Stimulated activated CD4-positive, alpha-beta T cell treated with anti-CD3 and anti-CD28 coated beads, Interleukin-2, amount 100 ng/mL, for 48 hours (primary cell): Measurements from ENCODE around the gene SOST.

Experiments
- DNase-seq, 2 donors: peaks; one replicate each; pipeline ENCODE4 v3.0.0-alpha.2; 2020

Gene SOST

GRCh38 chr17:43740541-43740940 is 18.1 kb downstream of the SOST start:
- DNase-seq = no peak

DNA sequence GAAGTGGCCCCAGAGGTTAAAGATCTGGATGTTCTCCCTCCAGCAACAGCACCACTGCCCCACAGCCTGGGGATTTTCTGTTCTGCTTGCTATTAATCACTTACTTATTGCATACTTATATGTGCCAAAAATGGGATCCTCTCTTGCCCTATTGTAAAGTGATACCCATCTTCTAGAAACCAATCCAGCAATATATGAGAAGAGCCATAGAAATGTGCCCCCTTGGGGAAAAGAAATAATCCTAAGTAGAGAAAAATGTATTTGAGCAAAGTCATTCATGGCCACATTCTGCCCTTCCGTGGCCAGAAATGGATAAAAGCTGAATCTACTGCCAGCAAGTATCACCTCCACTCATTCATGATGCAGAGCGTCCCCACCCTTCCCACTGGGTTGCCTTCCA is 20.9 kb downstream of the SOST start:
- no peak for DNase-seq

DNA sequence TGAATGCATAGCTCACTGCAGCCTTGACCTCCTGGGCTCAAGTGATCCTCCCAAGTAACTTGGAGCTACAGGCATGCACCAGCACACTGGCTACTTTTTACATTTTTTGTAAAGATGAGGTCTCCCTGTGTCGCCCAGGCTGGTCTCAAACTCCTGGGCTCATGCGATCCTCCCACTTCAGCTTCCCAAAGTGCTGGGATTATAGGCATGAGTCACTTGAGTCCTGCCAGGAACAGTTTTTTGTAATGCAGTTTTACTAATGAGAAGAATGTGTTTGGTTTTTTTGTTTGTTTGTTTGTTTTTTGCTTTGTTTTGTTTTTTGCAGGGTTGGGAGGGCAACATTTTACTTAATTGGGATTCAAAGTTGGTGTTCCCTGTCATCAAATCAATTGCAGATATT is 22.2 kb downstream of the SOST start:
- no peak for DNase-seq

- no peak for DNase-seq
Observed at GRCh38 chr17:43734376-43734775, 24.2 kb downstream of the SOST start.

- no peak for DNase-seq
Observed at GRCh38 chr17:43733956-43734355, 24.6 kb downstream of the SOST start.

- DNase-seq = no peak
Observed at GRCh38 chr17:43732958-43733357, 25.6 kb downstream of the SOST start.

DNA sequence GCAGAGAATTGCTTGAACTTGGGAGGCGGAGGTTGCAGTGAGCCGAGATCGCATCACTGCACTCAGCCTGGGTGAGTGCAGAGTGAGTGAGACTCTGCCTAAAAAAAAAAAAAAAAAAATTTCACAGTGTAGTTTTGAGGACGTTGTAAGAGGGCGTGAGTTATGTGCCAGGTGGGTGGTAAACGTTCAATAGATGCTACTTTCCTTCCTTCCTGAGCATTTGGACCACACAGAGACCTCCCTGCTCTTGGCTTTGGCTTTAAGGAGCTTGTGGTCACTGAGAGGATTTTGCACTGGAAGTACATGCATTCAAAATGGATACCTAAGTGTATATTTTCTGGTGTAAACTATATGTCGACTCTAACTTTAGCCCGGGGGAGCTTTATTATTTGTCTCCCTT is 30.5 kb downstream of the SOST start:
- DNase-seq = no peak

- no peak for DNase-seq
Observed at GRCh38 chr17:43723697-43724359, 34.8 kb downstream of the SOST start.

DNA sequence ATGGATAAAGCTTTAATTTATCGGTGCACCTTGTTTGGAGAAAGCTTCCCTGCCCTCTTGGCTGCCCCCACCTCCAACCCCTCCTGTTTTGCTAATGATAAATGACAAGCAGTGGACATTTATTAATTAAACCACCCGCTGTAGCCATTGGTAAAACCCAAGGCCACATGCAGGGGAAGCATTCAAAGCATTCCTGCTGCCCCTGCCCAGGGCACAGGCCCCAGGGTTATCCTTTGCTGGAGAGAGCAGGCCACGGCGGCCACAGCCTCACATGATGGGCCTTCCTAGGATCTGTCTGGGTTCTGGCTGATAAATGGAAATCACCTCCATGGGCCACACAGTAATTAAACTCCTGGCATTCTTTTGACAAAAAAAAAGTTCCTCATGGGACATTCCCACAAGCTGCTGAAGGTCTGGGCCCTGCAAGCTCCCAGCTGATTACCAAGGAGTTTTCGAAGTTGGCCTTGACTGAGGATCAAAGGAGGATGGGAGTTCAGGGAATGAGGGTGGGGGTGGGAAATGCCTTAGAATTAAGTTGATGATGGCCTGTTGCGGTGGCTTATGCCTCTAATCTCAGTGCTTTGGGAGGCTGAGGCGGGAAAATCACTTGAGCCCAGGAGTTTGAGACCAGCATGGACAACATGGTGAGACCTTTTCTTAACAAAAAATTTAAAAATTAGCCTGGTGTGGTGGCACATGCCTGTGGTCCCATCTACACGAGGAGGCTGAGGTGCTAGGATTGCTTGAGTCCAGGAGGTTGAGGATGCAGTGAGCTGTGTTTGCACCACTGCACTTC is 35.5 kb downstream of the SOST start:
- no peak for DNase-seq

- no peak for DNase-seq
Observed at GRCh38 chr17:43722269-43722619, 36.3 kb downstream of the SOST start.

DNA sequence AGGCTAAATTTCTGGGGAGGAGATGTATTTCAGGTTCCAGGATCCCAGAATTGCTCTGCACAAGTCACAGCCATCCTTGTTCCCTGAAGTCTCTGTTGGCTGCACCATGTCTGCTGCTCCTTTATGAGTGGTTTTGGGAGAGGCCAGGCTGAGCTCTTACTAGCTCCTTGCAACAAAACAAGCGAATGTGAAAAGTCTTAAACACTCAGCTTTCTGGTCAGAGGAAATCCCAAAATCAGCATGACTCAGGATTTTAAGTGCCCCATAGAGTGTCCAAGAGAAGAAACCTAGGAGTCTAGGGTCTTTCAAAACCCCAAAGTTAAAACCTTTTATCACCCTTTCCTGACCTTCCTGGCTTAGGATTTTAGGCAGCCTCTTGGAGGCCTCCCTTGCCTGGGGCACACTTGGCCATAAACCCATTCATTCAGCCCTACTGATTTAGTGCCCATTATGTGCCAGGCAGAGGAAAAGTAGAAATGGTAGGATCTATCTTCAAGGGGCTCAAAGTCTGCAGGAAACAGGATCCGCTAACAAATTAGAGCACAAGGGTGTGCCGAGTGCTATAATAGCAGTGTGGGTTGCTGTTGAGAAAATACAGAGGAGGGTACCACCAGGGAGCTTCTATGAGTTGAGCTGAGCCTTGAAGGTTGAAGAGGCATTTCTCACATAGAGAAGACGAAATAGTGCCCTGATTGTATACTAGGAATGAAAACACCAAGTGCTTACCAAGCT is 36.9 kb downstream of the SOST start:
- DNase-seq = no peak

DNA sequence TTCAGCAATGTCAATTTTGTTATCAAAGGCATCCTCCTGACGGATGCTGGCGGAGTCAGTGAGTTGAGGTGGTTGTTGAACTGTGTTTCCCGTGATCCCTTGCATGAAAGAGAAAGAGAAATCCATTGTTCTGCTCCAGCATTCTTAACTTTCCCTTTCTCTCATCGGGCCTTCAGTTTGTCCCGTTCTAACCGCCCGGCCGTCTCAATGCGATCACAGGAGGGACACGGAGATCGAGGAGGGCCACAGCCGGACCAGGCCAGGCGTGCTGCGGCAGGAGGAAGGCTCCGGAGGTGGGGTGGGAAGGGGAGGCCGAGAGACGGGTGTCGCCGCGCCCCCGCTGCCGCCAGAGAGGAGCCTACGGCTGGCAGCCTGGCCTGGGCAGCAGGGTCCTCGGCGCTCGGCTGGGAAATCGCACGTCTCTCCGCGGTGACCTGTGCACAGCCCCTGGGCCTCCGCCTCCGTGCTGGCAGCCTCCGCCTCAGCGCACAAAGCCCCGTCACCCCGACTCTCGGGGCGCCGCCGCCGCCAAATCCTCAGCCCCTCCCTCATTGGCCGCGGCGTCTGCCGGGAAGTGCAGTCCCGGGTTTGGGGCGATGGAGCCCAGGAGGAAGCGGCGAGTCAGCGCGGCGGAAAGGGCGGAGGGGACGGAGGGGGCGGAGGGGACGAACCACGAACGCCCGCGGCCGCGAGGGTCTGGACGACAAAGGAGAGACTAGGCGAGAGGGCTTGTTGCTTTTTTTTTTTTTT is 38.1 kb downstream of the SOST start:
- peak; percentile 66 to 73 for DNase-seq

- no peak for DNase-seq
Observed at GRCh38 chr17:43719578-43719977, 39.0 kb downstream of the SOST start.

DNA sequence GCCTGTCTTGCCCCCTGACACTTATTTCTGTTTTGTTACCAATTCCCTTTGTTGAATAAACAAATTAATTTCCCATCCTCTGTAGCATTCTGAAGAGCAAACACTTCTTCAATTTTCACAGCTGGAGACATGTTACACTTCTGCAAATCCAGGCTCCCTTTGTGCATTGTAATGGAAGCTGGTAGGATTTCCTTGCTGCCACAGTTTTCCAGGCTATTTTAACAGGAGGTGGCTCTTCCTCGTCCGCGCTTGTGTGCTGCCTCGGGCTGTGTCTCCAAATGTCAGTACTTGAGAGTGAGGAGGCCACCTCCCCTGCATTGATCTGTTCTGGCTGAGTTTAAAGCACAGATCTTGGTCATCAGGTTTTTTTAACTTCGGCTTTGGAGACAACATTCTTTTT is 40.0 kb downstream of the SOST start:
- DNase-seq = no peak

DNA sequence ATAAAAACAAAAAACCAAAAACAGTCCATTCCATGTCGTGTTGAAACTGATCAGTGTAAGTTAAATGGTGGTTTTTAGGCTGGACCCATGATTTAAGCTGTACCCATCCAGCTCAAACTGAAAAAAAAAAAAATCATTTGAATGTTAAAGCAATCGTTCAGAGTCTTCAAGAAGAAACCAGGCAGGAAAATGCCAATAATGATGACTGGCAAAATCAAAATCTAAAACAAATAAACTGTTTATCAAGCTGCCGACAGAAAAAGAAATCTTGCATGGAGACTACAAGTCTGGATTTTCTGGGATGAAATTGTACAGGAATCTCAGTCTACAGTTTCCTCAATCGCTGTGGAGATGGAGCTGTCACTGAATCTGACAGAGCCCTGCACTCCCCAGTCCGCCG is 40.7 kb downstream of the SOST start:
- DNase-seq = no peak

GRCh38 chr17:43714465-43715149 is 44.0 kb downstream of the SOST start:
- no peak for DNase-seq

DNA sequence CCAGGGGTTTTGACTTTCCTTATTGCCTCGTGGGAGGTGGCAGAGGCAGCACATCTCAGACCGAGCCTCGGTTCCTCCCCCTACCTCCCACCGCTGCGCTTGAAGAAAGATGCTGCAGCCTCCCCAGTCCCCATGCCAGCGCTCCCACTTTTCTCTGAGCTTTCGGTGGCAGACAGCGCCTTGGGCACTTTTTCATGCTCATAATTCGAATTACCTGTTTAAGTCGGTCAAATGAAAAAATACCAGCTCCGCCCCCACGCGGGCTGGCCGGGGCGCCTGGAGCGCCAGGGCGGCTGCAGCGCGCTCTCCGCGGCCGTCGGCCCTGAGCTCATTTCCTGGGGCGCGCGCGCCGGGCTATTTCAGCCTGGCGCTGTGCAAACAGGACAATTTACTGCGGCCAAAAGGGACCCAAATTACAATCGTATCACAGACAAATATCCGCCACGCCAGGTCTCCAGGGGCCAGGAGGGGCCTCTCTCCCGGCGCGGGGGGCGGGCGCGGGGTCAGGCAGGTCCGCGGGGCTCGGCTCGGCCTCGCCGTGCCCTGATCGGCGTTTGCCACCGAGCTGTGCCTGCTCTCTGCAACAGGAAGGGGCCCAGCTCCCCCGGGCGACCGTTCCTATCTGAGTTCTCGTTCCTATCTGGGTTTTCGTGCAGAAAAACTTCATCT is 45.0 kb downstream of the SOST start:
- DNase-seq = peak; percentile 19 to 21

GRCh38 chr17:43712397-43712796 is 46.2 kb downstream of the SOST start:
- DNase-seq = no peak

GRCh38 chr17:43710101-43710500 is 48.5 kb downstream of the SOST start:
- DNase-seq = no peak

- no peak for DNase-seq
Observed at GRCh38 chr17:43709210-43709609, 49.4 kb downstream of the SOST start.

DNA sequence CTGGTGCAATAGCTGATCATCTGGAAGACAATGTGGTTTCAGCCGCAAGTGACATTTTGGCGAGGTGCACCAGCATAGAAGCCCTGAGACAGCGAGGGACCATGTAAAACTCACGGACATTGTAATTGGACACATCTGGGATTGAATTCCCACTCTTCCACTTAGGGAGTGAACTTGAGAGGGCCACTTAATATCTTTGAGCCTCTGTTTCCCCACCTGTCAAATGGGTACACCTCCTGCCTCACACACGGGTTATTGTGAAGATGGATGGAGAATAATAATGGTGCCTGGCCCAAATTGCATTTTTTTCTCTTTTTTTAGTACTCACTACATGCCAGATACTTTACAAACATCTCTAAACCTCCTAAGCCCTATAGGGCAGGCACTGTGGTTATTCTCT is 51.4 kb downstream of the SOST start:
- DNase-seq = no peak

GRCh38 chr17:43706235-43706634 is 52.4 kb downstream of the SOST start:
- DNase-seq = no peak
